Lower leg skin (tissue), 4 donors: ENCODE results near the gene MYADML2. TPM values are rescaled to one million over a fixed set of nuclear protein-coding genes. Genes with fewer than 3 reads are reported as not detected.
A peak's percentile ranks its signal among the peaks of the same experiment; 100 is the strongest.

Experiments used
- DNase-seq, 2 donors: peaks; one replicate each; pipeline ENCODE4 v3.0.0-alpha.2; 2019; ENCODE audit warnings: low spot score in 2 of 2
- H3K4me3 ChIP-seq: fragments of 200-600 bp; sonication (generic); 2 replicates; pipeline ENCODE4 v1.5.1; 2017; ENCODE audit warnings: mild to moderate bottlenecking, low read depth; ENCODE audit not compliant: poor library complexity, severe bottlenecking
- POLR2A ChIP-seq, 2 donors: fragments of 450-650 bp; IDR thresholded peaks; one replicate each; pipeline ENCODE4 v1.6.1; 2016 to 2017; ENCODE audit warnings: antibody characterized with exemption in 2 of 2, mild to moderate bottlenecking in 1 of 2, moderate library complexity in 1 of 2
- WGBS, 2 donors: methylation state at CpG; one replicate each; pipeline ENCODE4 v1.1.5; 2018; 5-methylcytosine and 5-hydroxymethylcytosine counted together
- intact Hi-C: fragments of 100-400 bp; cut with DNase I; formaldehyde crosslinking; loops from one replicate; pipeline ENCODE4 v1.15.0; 2023; ENCODE audit warnings: low total_unique reads
- total RNA-seq, 4 donors: library from RNA; depleted of rRNA; stranded (reverse); fragments of >200 nt; gene quantifications; one replicate each; pipeline ENCODE4 v1.1.0, GENCODE V29; 2016
- TF ChIP-seq, protein P1 (sequence below), 3 donors: fragments of 450-650 bp; IDR thresholded peaks; one replicate each; pipeline ENCODE4 v1.5.1; 2016; ENCODE audit warnings: antibody characterized with exemption in 3 of 3, mild to moderate bottlenecking in 3 of 3, moderate library complexity in 2 of 3

MYADML2 gene
- total RNA-seq, 4 donors from 2014 or later, result not detected

GRCh38 chr17:81931557-81932332 lies 15.3 kb downstream of the MYADML2 start:
- no peak for TF ChIP-seq POLR2A (IDR thresholded peaks at IDR 0.05)
- TF ChIP-seq, protein P1, sequence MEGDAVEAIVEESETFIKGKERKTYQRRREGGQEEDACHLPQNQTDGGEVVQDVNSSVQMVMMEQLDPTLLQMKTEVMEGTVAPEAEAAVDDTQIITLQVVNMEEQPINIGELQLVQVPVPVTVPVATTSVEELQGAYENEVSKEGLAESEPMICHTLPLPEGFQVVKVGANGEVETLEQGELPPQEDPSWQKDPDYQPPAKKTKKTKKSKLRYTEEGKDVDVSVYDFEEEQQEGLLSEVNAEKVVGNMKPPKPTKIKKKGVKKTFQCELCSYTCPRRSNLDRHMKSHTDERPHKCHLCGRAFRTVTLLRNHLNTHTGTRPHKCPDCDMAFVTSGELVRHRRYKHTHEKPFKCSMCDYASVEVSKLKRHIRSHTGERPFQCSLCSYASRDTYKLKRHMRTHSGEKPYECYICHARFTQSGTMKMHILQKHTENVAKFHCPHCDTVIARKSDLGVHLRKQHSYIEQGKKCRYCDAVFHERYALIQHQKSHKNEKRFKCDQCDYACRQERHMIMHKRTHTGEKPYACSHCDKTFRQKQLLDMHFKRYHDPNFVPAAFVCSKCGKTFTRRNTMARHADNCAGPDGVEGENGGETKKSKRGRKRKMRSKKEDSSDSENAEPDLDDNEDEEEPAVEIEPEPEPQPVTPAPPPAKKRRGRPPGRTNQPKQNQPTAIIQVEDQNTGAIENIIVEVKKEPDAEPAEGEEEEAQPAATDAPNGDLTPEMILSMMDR (IDR thresholded peaks at IDR 0.05), result no peak
- DNase-seq, result no peak
- 17 to 21% methylated on average over 13 to 14 of the region's 15 CpGs for WGBS, 2 donors
- no peak overlapping the region for H3K4me3 ChIP-seq
- intact Hi-C loops, result no loop called here

DNA sequence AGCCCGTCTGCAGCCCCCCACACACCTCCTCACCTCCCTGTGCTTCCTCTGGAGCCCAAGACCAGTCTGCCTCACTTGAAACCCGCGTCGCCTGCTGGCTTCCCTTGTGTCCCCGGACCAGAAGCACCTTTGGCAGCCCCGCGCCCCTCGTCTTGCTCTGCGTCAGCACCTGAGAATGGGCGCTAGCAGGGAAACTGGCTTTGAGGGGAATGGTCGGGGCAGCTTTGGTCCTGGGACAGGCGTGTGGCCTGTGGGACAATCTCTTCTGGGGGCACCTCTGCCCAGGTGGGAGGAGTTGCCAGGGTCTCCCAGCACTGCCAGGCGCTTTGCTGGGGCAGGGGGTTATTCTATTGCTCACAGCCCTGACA lies 15.9 kb downstream of the MYADML2 start:
- H3K4me3 ChIP-seq, result no peak overlapping the region
- 72 to 74% methylated on average over 13 of the region's 13 CpGs for whole genome bisulfite sequencing, 2 donors
- TF ChIP-seq, protein P1 (IDR thresholded peaks at IDR 0.05), result no peak
- no peak for TF ChIP-seq POLR2A (IDR thresholded peaks at IDR 0.05)
- DNase-seq, result no peak
- intact Hi-C loops, result no loop called here

- DNase-seq, result no peak
- no peak overlapping the region for H3K4me3 ChIP-seq
- intact Hi-C loops, result no loop called here
- WGBS, 2 donors, result 72 to 75% methylated on average over 20 of the region's 20 CpGs
- no peak for TF ChIP-seq POLR2A (IDR thresholded peaks at IDR 0.05)
- TF ChIP-seq, protein P1 (IDR thresholded peaks at IDR 0.05), result no peak
Observed at GRCh38 chr17:81930142-81931125, 16.6 kb downstream of the MYADML2 start.

GRCh38 chr17:81929253-81930141 lies 17.5 kb downstream of the MYADML2 start:
- no peak overlapping the region for H3K4me3 ChIP-seq
- intact Hi-C loops, result no loop called here
- DNase-seq, result no peak
- no peak for TF ChIP-seq POLR2A (IDR thresholded peaks at IDR 0.05)
- TF ChIP-seq, protein P1 (IDR thresholded peaks at IDR 0.05), result no peak
- WGBS, 2 donors, result 90% methylated on average over 31 of the region's 31 CpGs

DNA sequence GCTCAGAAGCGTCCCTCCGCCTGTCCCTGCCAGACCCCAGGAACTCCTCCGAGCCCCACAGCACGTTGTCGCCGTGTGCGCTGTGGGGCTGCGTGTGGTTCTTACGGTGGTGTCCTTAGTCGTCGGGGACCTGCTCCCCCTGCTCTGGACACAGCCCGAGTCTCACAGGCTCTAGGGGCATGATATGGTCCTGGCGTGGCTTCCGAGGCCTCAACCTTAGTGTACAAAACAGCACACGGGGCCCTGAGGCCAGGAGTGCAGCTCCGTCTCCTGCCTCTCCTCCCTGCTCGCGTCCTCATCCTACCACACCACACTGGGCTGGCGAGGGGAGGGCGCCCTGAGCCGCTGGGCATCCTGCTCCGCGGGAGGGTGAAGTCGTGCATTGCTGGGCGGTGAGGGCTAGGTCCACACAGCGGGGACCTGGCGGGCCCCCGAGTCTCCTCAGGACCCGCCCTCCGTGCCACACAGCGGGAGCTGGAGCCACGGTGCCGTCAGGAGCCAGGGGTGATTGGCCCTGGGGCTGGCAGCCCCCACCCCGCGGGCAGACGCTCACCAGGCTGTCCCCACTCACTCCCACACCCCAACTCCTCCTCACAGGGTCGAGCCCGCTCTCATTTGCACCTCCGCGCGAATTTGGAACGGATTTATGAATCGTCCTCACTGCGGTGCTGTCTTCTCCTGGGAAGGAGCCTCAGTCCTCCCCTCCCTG lies 18.3 kb downstream of the MYADML2 start:
- no peak for DNase-seq
- H3K4me3 ChIP-seq, result peak overlapping the region; percentile 20
- 21 to 28% methylated on average over 21 to 31 of the region's 44 CpGs for WGBS, 2 donors
- intact Hi-C loops, result no loop called here
- TF ChIP-seq, protein P1 (IDR thresholded peaks at IDR 0.05), result no peak
- no peak for TF ChIP-seq POLR2A (IDR thresholded peaks at IDR 0.05)
